Endothelial cell of umbilical vein (primary cell): ENCODE data around the gene SERF1B.
"Not testable (repeated sequence)": the region's sequence is repeated elsewhere in the genome, so short reads cannot be mapped to it uniquely, and the experiment has no call there.

ENCODE experiments used
- EZH2 ChIP-seq: IDR thresholded peaks from 2 replicates; pipeline ENCODE4 v1.6.1; 2012; ENCODE audit warnings: borderline replicate concordance, low read depth, mild to moderate bottlenecking, moderate library complexity, low read length, inconsistent platforms; ENCODE audit not compliant: severe bottlenecking
- FOS ChIP-seq: IDR thresholded peaks from 2 replicates; pipeline ENCODE4 v1.6.1; 2011; ENCODE audit warnings: mild to moderate bottlenecking, low read length, moderate library complexity, borderline replicate concordance; ENCODE audit not compliant: insufficient read depth
- GATA2 ChIP-seq: IDR thresholded peaks from 2 replicates; pipeline ENCODE4 v1.7.0; 2011; ENCODE audit warnings: low read depth, mild to moderate bottlenecking, moderate library complexity, mixed read lengths, low read length; ENCODE audit not compliant: insufficient read length, insufficient read depth
- JUN ChIP-seq: IDR thresholded peaks from 2 replicates; pipeline ENCODE4 v1.6.1; 2011; ENCODE audit warnings: borderline replicate concordance, low read depth; ENCODE audit not compliant: insufficient read length, insufficient read depth
- MAX ChIP-seq: IDR thresholded peaks from 2 replicates; pipeline ENCODE4 v1.6.1; 2011; ENCODE audit not compliant: insufficient read depth, insufficient read length
- POLR2A ChIP-seq: IDR thresholded peaks from 2 replicates; pipeline ENCODE4 v1.6.1; 2012; ENCODE audit warnings: low read depth, mild to moderate bottlenecking, control low read depth, low read length
- POLR2AphosphoS5 ChIP-seq: IDR thresholded peaks from 2 replicates; pipeline ENCODE4 v1.6.1; 2012; ENCODE audit warnings: low read depth, mild to moderate bottlenecking, control low read depth, low read length, moderate library complexity; ENCODE audit not compliant: insufficient read depth
- TF ChIP-seq, protein P1 (sequence below), 2 donors: IDR thresholded peaks; 1 replicate in 1 of 2; 2 replicates in 1 of 2; pipeline ENCODE4 v1.5.1; 2011; ENCODE audit warnings: low read length in 2 of 2, mild to moderate bottlenecking in 2 of 2, moderate library complexity in 2 of 2, control low read depth in 1 of 2, inconsistent platforms in 1 of 2, low read depth in 1 of 2; ENCODE audit not compliant: insufficient read depth in 1 of 2; ENCODE audit errors: extremely low read depth in 1 of 2

DNA sequence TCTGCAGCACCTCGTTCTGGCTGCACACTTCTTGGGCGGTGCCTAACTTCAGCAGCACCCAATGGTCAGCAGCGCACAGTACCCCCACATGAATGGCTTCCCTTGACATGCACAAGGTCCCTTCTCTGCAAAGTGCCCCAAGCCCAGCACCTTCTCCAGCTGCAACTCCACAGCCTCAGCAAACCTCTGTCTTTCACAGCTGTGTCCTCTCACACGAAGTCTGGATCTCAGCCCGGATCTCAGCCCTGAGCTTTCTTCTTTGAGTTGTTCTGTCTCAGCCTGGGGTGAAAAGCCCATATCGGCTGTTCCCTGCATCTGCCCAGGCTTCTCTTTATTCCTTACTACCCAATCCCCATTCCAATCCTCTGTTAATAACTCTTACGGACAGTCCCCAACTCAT, 66.7 kb downstream of the SERF1B start:
- TF ChIP-seq, protein P1, sequence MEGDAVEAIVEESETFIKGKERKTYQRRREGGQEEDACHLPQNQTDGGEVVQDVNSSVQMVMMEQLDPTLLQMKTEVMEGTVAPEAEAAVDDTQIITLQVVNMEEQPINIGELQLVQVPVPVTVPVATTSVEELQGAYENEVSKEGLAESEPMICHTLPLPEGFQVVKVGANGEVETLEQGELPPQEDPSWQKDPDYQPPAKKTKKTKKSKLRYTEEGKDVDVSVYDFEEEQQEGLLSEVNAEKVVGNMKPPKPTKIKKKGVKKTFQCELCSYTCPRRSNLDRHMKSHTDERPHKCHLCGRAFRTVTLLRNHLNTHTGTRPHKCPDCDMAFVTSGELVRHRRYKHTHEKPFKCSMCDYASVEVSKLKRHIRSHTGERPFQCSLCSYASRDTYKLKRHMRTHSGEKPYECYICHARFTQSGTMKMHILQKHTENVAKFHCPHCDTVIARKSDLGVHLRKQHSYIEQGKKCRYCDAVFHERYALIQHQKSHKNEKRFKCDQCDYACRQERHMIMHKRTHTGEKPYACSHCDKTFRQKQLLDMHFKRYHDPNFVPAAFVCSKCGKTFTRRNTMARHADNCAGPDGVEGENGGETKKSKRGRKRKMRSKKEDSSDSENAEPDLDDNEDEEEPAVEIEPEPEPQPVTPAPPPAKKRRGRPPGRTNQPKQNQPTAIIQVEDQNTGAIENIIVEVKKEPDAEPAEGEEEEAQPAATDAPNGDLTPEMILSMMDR (IDR thresholded peaks at IDR 0.05; ENCODE audit: extremely low read depth in 1 of 2, insufficient read depth in 1 of 2, low read depth in 1 of 2, low read length in 2 of 2), result not testable (repeated sequence)
- not testable (repeated sequence) for TF ChIP-seq POLR2AphosphoS5, GATA2, POLR2A, FOS, EZH2, JUN, MAX
